Skeletal muscle satellite cell (primary cell): ENCODE measurements around the gene MAPT.
"Not testable (repeated sequence)": the region's sequence is repeated elsewhere in the genome, so short reads cannot be mapped to it uniquely, and the experiment has no call there.

Experiments
- H3K27me3 ChIP-seq: 2 replicates; pipeline ENCODE4 v1.7.0; 2013; ENCODE audit warnings: low read length; ENCODE audit not compliant: control insufficient read depth, insufficient read depth
- H3K36me3 ChIP-seq: 2 replicates; pipeline ENCODE4 v1.7.0; 2013; ENCODE audit warnings: mild to moderate bottlenecking, control low read depth, low read length; ENCODE audit not compliant: insufficient read depth
- H3K4me1 ChIP-seq: 2 replicates; pipeline ENCODE4 v1.7.0; 2013; ENCODE audit warnings: low read length; ENCODE audit not compliant: control insufficient read depth, insufficient read depth
- H3K4me2 ChIP-seq: 2 replicates; pipeline ENCODE4 v1.7.0; 2013; ENCODE audit warnings: mild to moderate bottlenecking, low read length
- H3K4me3 ChIP-seq: 2 replicates; pipeline ENCODE4 v1.7.0; 2013; ENCODE audit warnings: low read length
- H3K9ac ChIP-seq: 2 replicates; pipeline ENCODE4 v1.7.0; 2013; ENCODE audit warnings: mild to moderate bottlenecking, low read depth, low read length, moderate library complexity
- H3K9me3 ChIP-seq: replicated peaks from 2 replicates; pipeline ENCODE4 v1.7.0; 2013; ENCODE audit warnings: mild to moderate bottlenecking, control low read depth, low read length

MAPT gene

GRCh38 chr17:45906237-45906636 is 11.9 kb downstream of the MAPT start:
- Histone ChIP-seq H3K4me1 (no peaks in the 10 kb centered on the region), H3K4me3 (no peak overlapping the region), H3K9me3 (no peaks in the 10 kb centered on the region), H3K27me3 (peaks cover 62% of the 10 kb centered on the region), H3K9ac (no peak overlapping the region), H3K36me3 (no peaks in the 10 kb centered on the region), H3K4me2 (no peak overlapping the region)

DNA sequence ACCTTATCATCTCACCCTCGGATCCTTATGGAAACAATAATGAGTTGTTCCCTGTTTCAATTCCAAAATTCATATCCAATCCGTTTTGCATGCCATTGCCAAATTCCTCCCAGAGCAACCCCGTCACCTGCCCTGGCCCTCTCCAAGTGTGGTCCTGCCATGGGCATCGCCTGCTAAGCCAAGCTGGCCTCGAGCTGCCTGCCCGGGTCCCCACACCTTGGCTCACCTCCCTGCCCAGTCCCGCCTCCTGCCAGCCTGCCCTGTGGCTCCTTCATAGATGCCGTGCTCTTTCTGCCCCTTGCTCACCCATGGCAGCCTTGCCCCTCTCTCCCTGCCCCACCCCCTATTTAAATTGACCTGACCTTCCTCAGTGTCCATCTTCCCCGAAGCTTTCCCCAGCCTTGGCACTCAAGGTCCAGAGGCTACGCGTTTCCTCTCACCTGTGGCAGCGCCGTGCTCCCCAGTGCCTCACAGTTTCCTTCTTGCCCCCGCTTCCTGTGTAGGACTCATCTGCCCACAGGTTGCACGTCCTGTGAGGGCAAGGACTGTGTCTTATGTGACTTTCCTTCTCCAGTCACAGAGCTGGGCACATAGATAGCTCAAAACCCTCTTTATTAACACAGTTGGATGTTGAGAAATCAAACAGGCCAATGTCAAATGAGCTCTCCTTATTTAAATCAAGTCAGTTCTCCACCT is 12.7 kb downstream of the MAPT start:
- H3K9me3 ChIP-seq: no peaks in the 10 kb centered on the region
- H3K4me1 ChIP-seq: no peaks in the 10 kb centered on the region
- peaks cover 61% of the 10 kb centered on the region for H3K27me3 ChIP-seq
- no peak overlapping the region for H3K9ac ChIP-seq
- no peaks in the 10 kb centered on the region for H3K36me3 ChIP-seq
- no peak overlapping the region for H3K4me2 ChIP-seq
- no peak overlapping the region for H3K4me3 ChIP-seq

- Histone ChIP-seq H3K27me3 (peaks cover 66% of the 10 kb centered on the region), H3K9ac (no peak overlapping the region), H3K4me1 (no peaks in the 10 kb centered on the region), H3K4me2 (no peak overlapping the region), H3K4me3 (no peak overlapping the region), H3K9me3 (no peaks in the 10 kb centered on the region), H3K36me3 (no peaks in the 10 kb centered on the region)
These were observed 13.5 kb downstream of the MAPT start for GRCh38 chr17:45907750-45908395.

GRCh38 chr17:45908460-45908859 is 14.1 kb downstream of the MAPT start:
- Histone ChIP-seq H3K27me3 (peaks cover 66% of the 10 kb centered on the region), H3K36me3 (no peaks in the 10 kb centered on the region)

DNA sequence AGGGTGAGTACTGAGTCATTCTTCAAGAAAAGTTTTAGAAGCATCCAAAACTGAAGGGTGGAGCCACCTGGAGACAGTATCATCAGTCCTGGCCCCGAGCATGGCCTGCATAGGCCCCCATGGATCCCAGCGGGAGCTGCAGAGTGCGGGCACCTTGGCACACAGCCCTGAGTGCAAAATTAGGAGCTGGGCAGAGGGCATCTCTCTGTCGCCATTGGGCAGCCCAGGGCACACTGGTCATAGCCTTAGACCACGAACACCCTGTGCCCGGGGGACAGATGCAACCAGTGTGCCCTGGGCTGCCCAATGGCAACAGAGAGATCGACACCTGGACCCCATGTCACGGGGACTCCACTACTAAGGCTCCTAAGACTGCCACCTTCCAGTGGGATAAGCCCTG is 14.6 kb downstream of the MAPT start:
- Histone ChIP-seq H3K36me3 (no peaks in the 10 kb centered on the region), H3K9me3 (no peaks in the 10 kb centered on the region), H3K27me3 (peaks cover 70% of the 10 kb centered on the region), H3K9ac (no peak overlapping the region), H3K4me2 (no peak overlapping the region), H3K4me3 (no peak overlapping the region), H3K4me1 (no peaks in the 10 kb centered on the region)

More at GRCh38 chr17:45908460-45908859, 14.1 kb downstream of the MAPT start:
- H3K9me3 ChIP-seq: no peaks in the 10 kb centered on the region
- no peak overlapping the region for H3K9ac ChIP-seq
- H3K4me1 ChIP-seq: no peaks in the 10 kb centered on the region
- no peak overlapping the region for H3K4me3 ChIP-seq
- no peak overlapping the region for H3K4me2 ChIP-seq

- Histone ChIP-seq H3K9ac (no peak overlapping the region), H3K36me3 (no peaks in the 10 kb centered on the region), H3K9me3 (no peaks in the 10 kb centered on the region), H3K27me3 (peaks cover 64% of the 10 kb centered on the region), H3K4me1 (no peaks in the 10 kb centered on the region), H3K4me3 (no peak overlapping the region), H3K4me2 (no peak overlapping the region)
These were observed 16.3 kb downstream of the MAPT start for GRCh38 chr17:45910667-45911066.

DNA sequence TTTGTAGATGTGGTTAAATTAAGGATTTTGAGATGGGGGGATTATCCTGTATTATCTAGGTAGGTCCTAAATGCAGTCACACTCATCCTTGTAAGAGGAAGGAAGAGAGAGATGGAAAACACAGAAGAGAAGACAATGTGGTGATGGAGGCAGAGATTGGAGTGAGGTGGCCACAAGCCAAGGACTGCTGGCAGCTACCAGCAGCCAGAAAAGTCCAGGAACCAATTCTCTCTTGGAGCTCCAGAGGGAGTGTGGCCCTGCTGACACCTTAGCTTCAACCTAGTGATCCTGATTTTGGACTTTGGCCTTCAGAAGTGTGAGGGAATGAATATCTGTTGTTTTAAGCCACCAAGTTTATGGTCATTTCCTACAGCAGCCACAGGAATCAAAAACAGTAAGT is 18.0 kb downstream of the MAPT start:
- no peak overlapping the region for H3K4me2 ChIP-seq
- no peaks in the 10 kb centered on the region for H3K4me1 ChIP-seq
- no peaks in the 10 kb centered on the region for H3K36me3 ChIP-seq
- no peak overlapping the region for H3K9ac ChIP-seq
- H3K4me3 ChIP-seq: no peak overlapping the region
- peaks cover 62% of the 10 kb centered on the region for H3K27me3 ChIP-seq
- H3K9me3 ChIP-seq: no peaks in the 10 kb centered on the region

DNA sequence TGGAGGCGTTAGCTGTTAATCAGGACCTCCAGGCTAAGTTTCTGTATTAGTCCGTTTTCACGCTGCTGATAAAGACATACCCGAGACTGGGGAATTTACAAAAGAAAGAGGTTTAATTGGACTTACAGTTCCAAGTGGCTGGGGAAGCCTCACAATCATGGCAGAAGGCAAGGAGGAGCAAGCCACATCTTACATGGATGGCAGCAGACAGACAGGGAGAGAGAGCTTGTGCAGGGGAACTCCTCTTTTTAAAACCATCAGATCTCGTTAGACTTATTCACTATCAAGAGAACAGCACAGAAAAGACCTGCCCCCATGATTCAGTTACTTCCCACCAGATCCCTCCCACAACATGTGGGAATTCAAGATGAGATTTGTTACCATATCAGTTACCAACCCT is 18.7 kb downstream of the MAPT start:
- not testable (repeated sequence) for H3K4me1 ChIP-seq, H3K4me2 ChIP-seq, H3K9ac ChIP-seq, H3K9me3 ChIP-seq, H3K4me3 ChIP-seq, H3K36me3 ChIP-seq
- H3K27me3 ChIP-seq: peaks cover 57% of the 10 kb centered on the region

DNA sequence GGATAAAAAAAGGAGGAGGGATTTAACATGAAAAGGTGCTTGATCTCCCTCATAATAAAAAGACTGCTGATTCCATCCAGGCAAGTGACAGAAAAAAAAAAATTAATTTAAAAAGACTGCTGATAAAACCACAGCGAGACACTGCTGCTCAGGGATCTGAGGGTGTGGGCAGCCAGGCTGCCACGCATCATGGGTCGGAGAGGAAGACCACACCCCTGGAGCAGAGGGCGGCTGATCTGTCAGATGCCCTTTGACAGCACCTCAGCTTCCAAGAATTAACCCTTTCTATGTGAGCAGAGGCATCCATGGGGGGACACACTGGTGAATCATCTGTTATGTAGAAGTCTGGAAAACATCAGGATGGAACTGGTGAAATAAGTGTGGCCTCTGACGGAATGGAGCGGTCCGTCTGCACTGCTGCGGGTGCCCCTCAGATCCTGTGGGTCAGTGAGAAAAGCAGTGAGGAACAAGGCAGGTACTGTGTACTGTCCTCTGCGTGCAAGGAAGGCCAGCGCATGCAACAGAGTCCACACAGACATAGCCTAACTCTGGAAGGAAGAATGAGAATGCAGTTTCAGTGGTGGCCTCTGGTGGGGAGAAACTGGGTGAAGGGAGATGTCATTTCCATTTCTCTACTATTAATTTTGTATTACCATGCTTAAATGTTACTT is 19.8 kb downstream of the MAPT start:
- Histone ChIP-seq H3K4me3 (no peak overlapping the region), H3K4me1 (no peaks in the 10 kb centered on the region), H3K36me3 (no peaks in the 10 kb centered on the region), H3K9ac (no peak overlapping the region), H3K9me3 (no peaks in the 10 kb centered on the region), H3K27me3 (peaks cover 51% of the 10 kb centered on the region), H3K4me2 (no peak overlapping the region)

DNA sequence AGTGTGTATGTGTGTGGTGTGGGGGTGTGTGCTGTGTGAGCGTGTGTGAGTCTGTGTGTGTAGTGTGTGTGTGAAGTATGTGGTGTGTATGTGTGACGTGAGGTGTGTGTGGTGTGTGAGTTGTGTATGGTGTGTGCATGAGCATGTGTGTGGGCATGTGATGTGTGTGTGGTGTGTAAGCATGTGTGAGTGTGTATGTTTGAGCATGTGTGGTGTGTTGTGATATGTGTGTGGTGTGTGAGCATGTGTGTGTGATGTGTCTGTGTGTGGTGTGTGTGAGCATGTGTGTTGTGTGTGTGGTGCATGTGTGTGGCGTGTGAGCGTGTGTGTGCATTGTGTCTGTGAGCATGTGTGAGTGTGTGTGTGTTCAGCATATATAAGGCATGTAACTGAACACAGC is 20.9 kb downstream of the MAPT start:
- H3K27me3 ChIP-seq: peaks cover 55% of the 10 kb centered on the region
- H3K9ac ChIP-seq: no peak overlapping the region
- H3K4me2 ChIP-seq: no peak overlapping the region
- H3K4me1 ChIP-seq: no peaks in the 10 kb centered on the region
- no peaks in the 10 kb centered on the region for H3K9me3 ChIP-seq
- no peaks in the 10 kb centered on the region for H3K36me3 ChIP-seq
- H3K4me3 ChIP-seq: no peak overlapping the region

DNA sequence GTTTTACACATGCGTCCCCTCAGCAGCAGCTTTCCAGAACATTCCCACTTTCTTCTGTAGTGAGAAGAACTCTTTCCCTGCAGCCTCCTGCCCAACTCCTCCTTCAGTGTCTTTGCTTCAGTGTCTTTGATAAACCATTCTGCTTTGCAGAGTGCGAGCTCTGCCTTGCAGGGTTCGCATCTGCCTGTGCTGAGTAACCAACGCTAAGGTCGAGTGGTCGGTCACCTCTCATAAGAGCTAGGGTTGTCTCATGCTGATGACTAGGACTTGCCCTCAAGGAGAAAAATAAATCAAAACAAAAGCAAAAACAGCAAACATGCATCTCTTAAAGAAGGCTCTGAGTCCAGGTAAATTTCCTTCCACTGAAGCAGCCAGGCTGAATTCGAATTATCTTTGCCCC is 22.7 kb downstream of the MAPT start:
- Histone ChIP-seq H3K4me1 (no peaks in the 10 kb centered on the region), H3K9me3 (no peaks in the 10 kb centered on the region), H3K36me3 (no peaks in the 10 kb centered on the region), H3K9ac (no peak overlapping the region), H3K4me2 (no peak overlapping the region), H3K4me3 (no peak overlapping the region), H3K27me3 (peaks cover 58% of the 10 kb centered on the region)
